GM12873 (cell line): Measurements from ENCODE around the gene GFM1.

Experiments
- TF ChIP-seq, protein P1 (sequence below): IDR thresholded peaks from 2 replicates; pipeline ENCODE4 v1.5.1; 2012; ENCODE audit warnings: low read depth, mild to moderate bottlenecking, moderate library complexity, low read length, control low read depth; ENCODE audit not compliant: insufficient read depth; ENCODE audit errors: missing control alignments

The GFM1 gene

DNA sequence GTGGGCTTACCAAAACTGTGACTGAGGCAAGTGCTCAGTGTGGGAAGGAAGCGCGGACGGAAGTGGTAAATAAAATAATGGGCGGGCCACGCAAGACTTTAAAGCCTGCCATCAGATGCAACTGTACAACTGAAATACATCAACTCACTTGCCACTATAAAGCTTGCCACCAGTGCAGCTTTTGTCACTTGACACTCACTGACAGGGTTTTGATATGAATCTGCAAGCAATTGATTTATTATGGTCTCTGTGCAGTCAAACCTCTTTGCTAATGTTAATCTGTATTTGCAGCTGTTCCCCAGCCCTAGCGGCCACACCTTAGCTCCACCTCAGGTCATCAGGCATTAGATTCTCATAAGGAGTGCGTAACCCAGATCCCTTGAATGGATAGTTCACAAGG, 2.3 kb upstream of the GFM1 start:
- TF ChIP-seq, protein P1, sequence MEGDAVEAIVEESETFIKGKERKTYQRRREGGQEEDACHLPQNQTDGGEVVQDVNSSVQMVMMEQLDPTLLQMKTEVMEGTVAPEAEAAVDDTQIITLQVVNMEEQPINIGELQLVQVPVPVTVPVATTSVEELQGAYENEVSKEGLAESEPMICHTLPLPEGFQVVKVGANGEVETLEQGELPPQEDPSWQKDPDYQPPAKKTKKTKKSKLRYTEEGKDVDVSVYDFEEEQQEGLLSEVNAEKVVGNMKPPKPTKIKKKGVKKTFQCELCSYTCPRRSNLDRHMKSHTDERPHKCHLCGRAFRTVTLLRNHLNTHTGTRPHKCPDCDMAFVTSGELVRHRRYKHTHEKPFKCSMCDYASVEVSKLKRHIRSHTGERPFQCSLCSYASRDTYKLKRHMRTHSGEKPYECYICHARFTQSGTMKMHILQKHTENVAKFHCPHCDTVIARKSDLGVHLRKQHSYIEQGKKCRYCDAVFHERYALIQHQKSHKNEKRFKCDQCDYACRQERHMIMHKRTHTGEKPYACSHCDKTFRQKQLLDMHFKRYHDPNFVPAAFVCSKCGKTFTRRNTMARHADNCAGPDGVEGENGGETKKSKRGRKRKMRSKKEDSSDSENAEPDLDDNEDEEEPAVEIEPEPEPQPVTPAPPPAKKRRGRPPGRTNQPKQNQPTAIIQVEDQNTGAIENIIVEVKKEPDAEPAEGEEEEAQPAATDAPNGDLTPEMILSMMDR = no peak

DNA sequence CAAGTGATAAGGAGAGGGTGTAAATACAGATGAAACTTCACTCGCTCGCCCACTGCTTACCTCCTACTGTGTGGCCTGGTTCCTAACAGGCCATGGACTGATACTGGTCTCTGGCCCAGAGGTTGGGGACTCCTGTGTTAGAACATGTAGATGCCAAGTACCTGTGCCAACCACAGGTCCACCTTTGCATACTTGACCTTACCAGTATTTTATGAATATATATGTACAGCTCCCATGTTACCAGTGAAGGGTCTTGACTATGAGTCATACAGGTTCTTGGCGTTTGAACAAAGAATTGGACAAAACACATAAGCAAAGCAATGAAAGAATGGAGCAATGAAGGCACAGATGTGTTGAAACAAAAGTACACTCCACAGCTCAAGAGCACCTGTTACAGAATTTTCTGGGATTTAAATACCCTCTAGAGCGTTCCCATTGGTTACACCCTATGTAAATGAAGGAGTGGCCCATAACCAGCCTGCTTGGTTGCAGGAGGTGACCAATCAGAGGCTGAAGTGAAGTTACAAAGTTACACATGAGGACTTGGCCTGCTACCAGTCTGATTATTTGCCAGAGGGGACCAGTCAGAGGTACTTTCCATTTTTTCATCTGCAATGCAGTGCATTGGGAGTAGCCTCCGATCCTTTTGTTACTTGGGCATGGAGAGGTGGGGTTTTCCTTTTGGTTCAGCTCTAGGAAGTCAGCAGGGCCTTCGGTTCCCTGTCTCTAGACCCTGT, 1.7 kb upstream of the GFM1 start:
- TF ChIP-seq, protein P1 = no peak

DNA sequence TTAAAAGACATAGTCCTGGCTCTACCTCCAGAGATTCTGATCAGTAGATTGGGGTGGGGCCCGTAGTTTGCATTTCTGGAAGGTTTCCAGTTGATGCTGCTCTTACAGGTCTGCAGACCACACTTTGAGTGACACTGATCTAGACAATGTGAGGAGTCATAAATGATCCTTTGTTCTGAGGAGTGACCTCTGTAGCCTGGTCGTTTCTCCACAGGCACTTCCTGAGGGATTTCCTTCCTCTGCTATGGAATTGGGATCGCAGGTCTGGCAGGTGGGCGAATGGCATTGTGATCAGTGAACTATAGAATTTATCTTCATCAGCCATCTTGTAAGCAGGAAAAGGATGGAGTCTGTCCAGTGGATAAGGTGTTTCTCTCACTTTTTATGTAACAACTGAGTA, 5.5 kb downstream of the GFM1 start:
- TF ChIP-seq, protein P1 = no peak

DNA sequence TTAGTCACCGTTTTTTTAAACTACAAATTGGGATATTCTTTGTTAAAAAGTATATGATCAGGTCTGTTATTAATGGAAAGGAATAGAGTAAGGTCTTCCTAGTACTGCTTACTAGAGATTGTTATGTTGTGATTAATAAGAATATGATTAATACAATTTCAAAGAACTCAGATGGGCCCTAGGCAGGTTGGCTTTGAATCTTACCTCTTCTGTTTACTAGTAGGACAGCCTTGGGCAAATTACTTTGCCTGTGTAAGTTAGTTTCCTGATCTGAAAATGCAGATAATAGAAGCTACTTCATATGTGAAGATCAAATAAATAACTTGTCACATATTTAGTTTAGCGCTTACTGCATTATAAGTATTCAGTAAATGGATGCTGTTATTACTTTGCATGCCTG, 6.9 kb downstream of the GFM1 start:
- TF ChIP-seq, protein P1 = no peak

DNA sequence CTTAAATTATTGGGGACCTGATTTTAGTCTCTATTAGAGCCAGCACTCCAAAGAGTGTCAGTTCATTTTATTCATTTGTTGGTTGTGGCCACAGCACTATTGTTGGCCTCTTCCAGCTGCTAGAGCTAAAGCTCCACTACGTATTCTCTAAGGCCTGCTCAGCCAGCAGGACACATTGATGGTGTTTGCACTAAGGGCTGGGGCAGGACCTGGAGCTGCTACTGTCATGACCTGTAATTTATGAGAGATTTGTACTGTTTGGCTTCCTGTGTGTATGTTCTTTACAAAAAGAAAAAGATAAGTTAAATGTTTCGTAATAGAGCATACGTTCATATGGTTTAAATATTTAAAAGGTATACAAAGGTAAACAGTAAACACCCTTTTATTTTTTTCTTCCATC, 8.1 kb downstream of the GFM1 start:
- TF ChIP-seq, protein P1 = no peak

DNA sequence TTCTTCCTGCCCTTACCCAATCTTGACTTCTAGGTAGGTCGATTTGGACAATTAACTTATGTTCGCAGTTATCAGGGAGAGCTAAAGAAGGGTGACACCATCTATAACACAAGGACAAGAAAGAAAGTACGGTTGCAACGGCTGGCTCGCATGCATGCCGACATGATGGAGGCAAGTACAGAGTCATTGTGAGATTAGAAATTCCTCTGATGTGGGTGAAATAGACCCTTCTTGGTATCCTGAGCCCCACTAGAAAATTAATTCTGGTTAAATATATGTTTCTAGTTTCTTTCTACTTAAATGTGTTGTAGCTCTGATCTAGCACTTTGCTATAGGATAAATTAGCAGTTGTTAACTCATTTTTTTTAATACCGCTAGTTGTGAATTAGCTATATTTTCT, 14.6 kb downstream of the GFM1 start:
- TF ChIP-seq, protein P1 = no peak

DNA sequence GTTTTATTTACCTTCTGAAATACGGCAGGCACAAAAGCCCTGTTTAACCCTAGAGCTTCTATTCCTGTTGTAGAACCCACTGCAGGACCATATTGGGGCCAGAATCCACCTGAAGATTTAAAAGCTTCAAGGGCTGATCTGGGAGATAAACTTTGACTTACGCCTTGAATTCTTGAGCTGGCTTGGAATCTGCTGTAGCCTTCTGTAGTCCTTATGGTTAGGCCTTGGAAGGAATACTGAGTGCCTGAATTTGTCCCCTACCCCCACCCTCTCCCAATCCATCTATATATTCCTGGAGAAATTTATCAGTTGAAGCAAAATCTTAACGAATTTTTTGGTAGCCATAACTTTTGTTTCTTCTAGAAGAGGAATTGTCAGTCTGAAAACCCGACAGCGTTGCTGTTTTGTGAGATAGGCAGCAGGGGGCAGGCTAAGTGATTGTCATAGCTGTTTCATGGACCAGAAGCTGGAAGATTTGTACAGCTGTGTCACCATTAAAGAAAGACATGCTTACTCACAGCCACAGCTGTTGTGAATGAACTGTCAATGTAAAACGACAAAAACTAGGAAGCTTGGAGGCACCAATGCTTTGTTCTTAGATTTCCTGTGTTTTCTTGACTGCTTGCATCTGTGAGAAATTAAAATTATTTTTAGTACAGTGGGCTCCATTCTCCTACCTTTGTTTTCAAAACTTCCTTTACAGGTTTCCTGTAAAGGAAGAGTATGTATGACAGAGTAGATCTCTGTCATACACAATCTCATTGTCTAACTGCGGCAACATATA, 15.3 kb downstream of the GFM1 start:
- TF ChIP-seq, protein P1 = peak; percentile 73
